NB4 (cell line): ENCODE measurements around the gene GP5.

Experiments
- DNase-seq: peaks from one replicate; pipeline ENCODE4 v3.0.0; 2010; ENCODE audit warnings: low read depth
- H3K4me3 ChIP-seq: one replicate; pipeline ENCODE4 v1.5.1; 2011; ENCODE audit warnings: mild to moderate bottlenecking, low read depth, low read length, moderate library complexity
- CTCF ChIP-seq: IDR thresholded peaks from one replicate; pipeline ENCODE4 v1.5.1; 2012; ENCODE audit warnings: low read depth, low read length
- MAX ChIP-seq: IDR thresholded peaks from 2 replicates; pipeline ENCODE4 v1.6.1; 2011; ENCODE audit warnings: low read depth, low read length
- MYC ChIP-seq: IDR thresholded peaks from 2 replicates; pipeline ENCODE4 v1.6.1; 2011; ENCODE audit warnings: low read depth, low read length
- POLR2A ChIP-seq: IDR thresholded peaks from 2 replicates; pipeline ENCODE4 v1.6.1; 2011; ENCODE audit warnings: mild to moderate bottlenecking; ENCODE audit not compliant: insufficient read length; ENCODE audit errors: extremely low read depth

The GP5 gene

GRCh38 chr3:194396859-194397756 is 2.0 kb downstream of the GP5 start:
- H3K4me3 ChIP-seq: no peak overlapping the region
- TF ChIP-seq MAX: no peak
- TF ChIP-seq CTCF: no peak
- no peak for TF ChIP-seq POLR2A
- TF ChIP-seq MYC: no peak
- peak; percentile 22 for DNase-seq

GRCh38 chr3:194396539-194396858 is 2.6 kb downstream of the GP5 start:
- DNase-seq: no peak
- H3K4me3 ChIP-seq: no peak overlapping the region

GRCh38 chr3:194395778-194396538 is 3.1 kb downstream of the GP5 start:
- no peak overlapping the region for H3K4me3 ChIP-seq
- TF ChIP-seq POLR2A (no peak), CTCF (no peak), MYC (no peak), MAX (no peak)
- no peak for DNase-seq

More at GRCh38 chr3:194396539-194396858, 2.6 kb downstream of the GP5 start:
- no peak for TF ChIP-seq CTCF
- TF ChIP-seq MAX: no peak
- no peak for TF ChIP-seq POLR2A
- no peak for TF ChIP-seq MYC

GRCh38 chr3:194395212-194395611 is 3.9 kb downstream of the GP5 start:
- DNase-seq: no peak

GRCh38 chr3:194392576-194392975 is 6.5 kb downstream of the GP5 start:
- TF ChIP-seq POLR2A: no peak
- no peak for TF ChIP-seq CTCF
- no peak for TF ChIP-seq MYC
- TF ChIP-seq MAX: no peak
- no peak for DNase-seq
- no peak overlapping the region for H3K4me3 ChIP-seq

More at GRCh38 chr3:194395212-194395611, 3.9 kb downstream of the GP5 start:
- no peak overlapping the region for H3K4me3 ChIP-seq
- TF ChIP-seq CTCF: no peak
